HG03520 (cell line): ENCODE results near the gene SDHC.
"Not testable (repeated sequence)": the region's sequence is repeated elsewhere in the genome, so short reads cannot be mapped to it uniquely, and the experiment has no call there.

Experiments
- ATAC-seq: cut with Tn5 transposase; IDR thresholded peaks from one replicate; pipeline ENCODE4 v1.9.1; 2021; ENCODE audit warnings: mild to moderate bottlenecking, moderate library complexity; ENCODE audit not compliant: unreplicated experiment

Gene SDHC

DNA sequence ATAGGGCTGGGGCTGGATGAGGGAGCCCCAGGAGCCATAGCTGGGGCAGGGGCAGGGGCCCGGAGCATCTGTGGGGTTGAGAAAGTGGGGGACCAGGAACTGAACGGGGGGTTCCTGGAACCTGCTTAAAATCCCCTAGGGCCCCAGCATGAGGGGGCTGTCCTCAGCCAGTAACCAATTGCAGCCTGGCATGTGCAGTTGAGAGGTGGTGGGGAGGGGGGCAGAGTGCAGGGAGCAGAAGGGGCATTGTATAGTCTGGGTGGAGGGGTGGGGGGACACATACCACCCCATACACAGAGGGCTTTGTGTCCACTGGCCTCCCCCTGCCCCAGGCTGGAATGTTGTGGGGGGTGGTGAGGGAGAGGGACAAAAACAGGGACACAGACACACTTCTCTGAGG is 4.3 kb upstream of the SDHC start, which contains the start of gene MPZ:
Gene MPZ (minus strand): TSS at position 101 of the 400 bp plus-strand sequence. CDS start 63 bp downstream, at position 38.
- ATAC-seq = no peak

DNA sequence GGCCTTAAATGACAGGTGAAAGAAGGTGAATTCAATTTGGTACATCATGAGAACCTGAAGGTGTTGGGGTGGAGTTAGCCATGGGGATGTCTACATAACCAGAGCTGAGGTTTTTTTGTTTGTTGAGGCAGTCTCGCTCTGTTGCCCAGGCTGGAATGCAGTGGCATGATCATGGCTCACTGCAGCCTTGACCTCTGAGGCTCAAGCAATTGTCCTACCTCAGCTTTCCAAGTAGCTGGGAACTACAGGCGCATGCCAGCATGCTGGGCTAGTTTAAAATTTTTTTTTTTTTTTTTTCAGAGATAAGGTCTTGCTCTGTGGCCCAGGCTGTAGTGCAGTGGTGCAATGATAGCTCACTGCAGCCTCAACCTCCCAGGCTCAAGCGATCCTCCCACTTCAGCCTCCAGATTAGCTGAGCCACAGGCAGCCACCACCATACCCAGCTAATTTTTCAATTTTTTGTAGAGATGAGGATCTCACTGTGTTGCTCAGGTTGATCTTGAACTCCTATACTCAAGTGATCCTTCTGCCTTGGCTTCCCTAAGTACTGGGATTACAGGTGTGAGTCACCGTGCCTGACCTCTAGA is 2.5 kb upstream of the SDHC start:
- ATAC-seq = no peak

DNA sequence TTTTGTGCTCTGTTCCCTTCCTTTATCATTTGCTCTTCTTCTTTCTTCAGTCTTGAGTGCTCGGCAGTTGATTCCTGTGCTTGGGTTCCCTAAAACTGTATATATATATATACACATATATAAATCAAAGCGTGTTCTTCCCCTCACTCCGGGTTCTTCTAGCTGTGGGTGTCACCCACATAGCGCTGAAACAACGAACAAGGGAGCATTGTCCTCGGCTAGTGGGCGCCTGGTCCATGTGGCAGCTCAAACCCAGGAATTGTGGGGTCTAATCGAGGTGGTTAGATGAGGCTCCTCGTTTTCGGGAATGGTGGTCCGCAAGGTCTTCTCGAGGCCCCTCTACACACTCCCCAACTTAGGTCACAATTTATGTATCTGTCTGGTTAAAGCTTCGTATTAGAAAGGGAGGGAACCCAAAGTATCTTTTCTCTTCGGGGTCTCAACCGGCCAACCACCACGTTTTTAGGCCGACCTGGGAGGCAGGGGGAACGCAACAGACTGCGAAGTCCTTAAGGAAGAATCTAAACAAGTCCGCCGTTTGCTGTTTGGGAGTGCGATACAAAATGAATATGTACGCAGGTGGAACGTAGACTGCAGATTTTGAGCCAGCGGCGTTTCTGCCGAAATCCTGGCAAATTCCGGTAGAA is 504 bp upstream of the SDHC start:
- ATAC-seq = no peak

DNA sequence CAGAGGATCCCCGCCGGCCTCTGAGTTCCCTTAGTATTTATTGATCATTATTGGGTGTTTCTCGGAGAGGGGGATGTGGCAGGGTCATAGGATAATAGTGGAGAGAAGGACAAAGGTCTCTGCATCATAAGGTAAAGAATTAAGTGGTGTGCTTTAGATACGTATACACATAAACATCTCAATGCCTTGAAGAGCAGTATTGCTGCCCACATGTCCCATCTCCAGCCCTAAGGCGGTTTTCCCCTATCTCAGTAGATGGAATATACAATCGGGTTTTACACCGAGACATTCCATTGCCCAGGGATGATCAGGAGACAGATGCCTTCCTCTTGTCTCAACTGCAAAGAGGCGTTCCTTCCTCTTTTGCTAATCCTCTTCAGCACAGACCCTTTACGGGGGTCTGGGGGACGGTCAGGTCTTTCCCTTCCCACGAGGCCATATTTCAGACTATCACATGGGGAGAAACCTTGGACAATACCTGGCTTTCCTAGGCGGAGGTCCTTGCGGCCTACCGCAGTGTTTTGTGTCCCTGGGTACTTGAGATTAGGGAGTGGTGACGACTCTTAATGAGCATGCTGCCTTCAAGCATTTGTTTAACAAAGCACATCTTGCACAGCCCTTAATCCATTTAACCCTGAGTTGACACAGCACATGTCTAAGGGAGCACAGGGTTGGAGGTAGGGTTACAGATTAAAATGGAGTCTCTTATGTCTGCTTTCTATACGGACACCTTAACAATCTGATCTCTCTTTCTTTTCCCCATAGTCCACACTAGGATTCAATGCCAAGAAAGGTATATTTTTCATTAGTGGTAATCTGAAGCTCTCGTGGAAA is 1.9 kb downstream of the SDHC start:
- ATAC-seq = not testable (repeated sequence)

DNA sequence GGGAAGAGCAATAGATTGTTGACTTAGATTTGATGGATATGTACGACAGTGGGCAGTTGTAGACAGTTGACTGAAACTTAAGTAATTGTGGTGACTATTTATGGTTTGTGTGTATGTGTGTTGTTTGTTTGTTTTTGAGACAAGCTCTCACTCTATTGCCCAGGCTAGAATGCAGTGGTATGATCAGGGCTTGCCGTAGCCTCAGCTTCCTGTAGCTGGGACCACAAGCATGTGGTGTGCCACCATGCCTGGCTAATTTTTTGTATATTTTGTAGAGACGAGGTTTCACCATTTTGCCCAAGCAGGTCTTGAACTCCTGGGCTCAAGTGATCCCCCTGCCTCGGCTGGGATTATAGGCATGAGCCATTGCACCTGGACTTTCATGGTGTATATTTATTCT is 9.8 kb downstream of the SDHC start:
- no peak for ATAC-seq

DNA sequence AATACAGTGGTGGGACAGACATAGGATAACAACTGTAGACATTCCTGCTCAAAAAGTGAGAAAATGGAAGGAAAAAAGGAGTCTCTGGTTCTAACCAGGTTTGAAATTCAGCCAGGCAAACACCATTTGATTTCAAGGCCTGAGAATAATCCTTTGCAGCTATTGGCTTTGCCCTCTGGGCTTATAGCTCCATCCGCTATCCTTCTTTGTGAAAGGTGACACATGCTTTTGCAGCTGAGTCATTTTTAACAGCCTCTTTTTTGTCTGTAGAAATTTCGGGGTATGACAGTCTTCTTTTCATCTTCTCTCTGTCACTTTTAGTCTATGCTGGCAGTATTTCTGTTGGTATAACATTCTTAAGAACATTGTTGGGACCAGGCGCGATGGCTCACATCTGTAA is 16.2 kb downstream of the SDHC start:
- no peak for ATAC-seq

DNA sequence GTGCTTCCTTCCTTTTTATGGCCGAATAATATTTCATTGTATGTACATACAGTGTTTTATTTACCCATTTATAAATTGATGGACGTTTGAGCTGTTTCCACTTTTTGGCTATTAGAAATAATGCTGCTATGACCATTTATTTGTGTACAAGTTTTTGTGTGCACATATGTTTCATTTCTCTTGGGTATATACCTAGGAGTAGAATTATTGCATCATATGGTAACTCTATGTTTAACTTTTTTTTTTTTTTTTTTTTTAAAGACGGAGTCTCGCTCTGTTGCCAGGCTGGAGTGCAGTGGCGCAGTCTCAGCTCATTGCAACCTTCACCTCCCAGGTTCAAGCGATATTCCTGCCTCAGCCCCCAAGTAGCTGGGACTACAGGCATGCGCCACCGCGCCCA is 19.0 kb downstream of the SDHC start:
- ATAC-seq = no peak

DNA sequence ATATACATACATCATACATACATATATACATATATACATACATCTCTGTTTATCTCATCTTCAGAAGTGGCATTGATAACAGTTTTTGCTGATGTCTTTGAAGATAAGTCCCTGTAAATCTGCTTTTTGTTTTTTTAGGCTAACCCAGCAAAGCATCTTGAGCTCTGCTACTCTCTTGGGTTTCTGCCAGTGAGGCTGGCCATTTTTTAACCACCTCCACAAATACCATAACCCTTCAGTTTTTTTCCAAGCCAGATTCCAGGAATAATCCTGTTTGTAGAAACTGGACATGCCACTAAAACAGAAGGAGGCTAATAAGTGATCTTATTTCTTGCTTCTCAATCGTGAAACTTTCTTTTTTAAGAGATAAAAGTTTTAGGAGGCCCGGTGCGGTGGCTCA is 21.6 kb downstream of the SDHC start:
- no peak for ATAC-seq

DNA sequence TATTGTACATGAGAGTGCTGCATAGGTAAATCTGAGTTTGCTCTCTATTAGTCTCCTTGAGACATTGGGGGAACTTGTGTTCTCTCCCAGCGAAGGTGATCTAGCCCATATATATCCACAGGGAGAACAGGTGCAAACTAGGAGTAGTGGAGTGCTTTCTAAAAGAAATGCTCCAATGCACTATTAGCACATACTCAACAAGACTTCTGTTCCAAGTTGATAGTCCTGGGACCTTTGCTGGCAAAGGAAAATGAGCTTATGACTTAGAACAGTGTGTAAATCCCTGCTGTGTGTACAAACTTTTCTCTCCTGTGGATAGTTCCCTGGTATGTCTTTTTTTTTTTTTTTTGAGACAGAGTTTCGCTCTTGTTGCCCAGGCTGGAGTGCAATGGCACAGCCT is 28.0 kb downstream of the SDHC start:
- ATAC-seq = no peak

DNA sequence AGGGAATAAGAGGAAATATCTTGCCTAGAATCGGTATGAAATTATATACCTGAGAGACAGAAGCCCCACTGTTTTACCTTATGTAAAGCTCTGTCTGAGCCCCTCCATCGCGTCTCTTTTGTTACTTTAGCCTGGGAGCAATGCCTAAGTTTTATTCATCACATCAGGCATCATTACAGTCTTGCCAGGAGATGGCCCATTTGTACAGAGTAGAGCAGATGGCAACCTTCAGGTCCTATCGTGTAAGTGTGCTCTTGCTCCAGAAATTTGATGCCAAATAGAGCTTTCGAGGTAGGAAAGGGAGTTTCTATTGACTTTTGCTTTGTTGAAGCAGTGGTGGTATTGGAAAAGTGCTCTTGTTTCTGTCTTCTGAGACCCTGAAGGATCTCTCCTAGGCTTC is 28.6 kb downstream of the SDHC start:
- ATAC-seq = no peak

DNA sequence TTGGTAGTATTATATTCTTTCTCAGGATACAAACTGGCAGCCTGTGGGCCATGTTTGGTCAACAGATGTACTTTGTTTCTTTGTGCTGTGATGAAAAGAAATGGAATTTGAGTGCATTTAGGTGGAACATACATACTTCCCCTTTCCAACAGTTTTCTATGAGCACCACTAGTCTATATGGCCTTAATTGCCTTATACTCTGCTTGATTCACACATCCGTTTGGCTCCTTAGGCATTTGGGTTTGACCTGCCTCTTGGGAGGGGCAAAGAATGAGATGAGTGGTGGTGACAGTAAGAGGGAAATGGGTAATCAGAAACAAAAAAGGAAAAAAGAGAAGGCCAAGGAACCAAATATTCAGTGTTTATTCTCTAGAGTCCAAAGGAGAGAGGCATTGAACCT is 36.5 kb downstream of the SDHC start:
- no peak for ATAC-seq

DNA sequence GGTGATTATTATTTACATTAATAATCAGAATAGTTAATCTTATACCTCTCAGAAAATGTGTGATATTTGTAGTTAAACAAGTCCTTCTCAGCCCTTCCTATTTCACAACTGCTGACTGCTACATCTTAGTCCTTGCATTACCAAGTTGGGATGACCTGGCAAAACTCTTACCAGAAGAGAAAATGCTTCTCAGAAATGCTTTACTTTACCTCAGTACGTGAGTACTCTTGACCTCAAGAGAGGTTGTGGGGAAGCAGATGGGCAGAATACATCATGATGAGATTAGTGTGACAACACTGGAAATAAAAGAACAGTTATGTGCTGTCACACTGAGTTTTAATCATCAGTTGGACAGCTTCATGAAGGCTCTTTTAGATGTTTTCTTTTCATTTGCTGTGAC is 37.3 kb downstream of the SDHC start:
- ATAC-seq = no peak

DNA sequence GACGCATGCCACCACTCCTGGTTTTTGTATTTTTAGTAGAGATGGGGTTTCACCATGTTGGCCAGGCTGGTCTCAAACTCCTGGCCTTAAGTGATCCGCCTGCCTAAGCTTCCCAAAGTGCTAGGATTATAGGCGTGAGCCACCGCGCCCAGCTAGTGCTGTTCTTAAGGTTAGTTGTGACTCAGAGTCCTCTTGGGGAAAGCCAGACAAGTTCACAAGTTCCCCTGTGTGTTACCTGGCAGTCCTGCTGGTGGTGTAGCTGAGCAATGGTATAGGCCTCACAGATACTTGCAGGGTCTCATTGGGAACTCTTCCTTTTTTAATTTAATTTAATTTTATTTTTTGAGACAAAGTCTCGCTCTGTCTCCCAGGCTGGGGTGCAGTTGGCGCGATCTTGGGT is 42.9 kb downstream of the SDHC start:
- no peak for ATAC-seq

DNA sequence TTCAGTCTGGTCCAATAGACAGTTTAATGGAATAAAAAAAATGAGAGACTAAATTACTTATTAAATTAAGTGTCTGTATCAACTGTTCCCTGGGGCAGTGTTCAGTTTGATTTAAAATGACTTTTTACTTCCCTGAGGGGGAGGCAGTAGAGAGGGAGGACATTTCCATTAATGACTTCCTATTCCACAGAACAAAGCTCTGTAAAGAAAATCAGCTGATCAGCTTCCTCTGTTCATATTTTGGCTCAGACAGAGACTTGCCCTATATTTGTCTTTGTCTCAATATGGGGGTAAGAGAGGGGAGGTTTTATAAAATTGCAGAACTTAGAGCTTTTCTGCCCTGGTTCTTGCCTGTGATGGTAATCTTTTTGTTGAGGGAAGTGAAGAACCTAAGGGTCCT is 45.1 kb downstream of the SDHC start:
- ATAC-seq = no peak

DNA sequence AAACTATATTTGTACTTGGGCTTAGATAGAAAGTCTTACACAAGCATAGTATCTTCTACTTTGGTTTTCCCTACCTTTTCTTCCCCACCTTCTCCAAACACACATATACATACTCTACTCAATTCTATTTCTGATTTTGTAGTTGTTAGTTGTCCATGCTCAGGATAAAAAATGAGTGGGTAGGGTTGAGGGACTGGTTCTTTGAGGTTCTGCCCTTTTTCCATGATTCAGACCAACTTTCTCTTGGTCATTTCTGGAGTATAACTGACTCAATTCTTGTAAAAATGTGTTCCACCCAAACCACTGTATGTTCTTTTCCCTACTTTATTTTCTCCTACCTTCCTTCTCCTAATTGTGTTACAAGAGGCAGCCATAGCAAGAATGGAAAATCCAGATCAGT is 50.2 kb downstream of the SDHC start:
- no peak for ATAC-seq

DNA sequence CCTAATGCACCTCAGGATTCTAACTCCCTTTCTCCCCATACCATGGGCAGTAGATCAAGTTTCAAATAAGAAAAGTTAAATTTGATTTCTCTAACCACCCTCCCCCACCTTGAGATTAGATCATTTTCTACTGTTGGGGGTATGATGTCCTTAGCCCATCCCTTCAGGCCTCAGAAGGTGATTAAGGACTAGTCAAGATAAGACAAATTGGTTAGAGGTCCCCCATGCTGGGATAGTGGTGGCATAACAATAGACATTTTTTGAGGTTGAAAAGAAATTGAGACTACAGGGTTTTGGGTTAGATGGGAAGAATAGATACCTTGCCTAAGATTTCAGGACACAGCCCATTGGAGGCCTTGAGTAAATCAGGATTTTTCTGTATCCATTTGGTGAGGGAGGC is 51.0 kb downstream of the SDHC start:
- ATAC-seq = no peak

DNA sequence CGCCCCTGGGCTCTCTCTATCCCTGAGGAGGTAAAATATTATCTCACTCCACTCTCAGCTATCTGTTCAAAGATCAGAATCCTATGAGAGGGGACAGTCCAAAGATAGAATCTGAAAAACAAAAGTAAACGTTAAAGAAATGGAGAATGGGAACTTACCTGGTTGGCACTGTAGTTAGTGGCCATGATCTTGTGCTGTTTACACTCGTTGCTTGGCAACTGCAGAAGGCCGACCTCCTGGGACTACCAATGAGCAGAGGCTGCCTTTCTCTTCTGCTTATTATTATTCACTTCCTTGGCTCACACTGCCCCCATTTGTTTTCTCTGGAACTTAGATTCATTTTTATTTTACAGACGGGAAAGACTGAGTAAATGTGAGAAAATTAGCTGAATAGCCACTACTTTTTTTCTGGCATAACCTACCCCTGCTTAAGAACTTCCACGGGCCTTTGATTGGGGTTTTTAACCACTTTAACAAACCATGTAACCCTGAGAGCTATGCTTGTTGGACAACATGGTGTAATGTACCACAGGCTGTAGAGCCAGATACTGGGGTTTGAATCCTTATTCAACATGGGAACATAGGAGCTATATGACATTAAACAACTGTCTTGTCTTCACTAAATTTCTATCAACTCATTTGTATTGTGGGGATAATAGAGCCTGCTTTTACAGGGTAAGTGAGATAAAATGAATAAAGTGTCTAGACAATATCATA is 53.7 kb downstream of the SDHC start, which contains the start of gene CFAP126:
Gene CFAP126 (minus strand): TSS at position 193 of the 717 bp plus-strand sequence. CDS start 8 bp downstream, at position 185.
- peak; percentile 97 for ATAC-seq

DNA sequence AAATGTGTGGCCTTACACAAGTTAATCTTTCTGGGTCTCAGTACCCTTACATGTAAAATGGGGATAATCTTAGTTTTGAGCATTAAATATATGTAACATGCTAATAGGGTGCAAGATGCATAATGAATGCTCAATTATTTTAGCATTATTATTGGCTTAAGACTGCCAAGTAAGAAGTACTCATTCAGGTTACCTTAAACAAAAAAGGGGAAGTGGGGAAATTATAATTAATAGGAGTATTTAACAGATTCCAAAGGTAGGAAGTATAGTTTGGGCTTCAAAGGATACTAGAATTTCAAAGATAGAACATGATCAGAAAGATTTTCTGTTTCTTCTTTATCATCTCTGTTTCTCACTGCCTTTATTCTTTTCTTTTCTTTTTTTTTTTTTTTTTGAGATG is 59.3 kb downstream of the SDHC start:
- ATAC-seq = no peak

DNA sequence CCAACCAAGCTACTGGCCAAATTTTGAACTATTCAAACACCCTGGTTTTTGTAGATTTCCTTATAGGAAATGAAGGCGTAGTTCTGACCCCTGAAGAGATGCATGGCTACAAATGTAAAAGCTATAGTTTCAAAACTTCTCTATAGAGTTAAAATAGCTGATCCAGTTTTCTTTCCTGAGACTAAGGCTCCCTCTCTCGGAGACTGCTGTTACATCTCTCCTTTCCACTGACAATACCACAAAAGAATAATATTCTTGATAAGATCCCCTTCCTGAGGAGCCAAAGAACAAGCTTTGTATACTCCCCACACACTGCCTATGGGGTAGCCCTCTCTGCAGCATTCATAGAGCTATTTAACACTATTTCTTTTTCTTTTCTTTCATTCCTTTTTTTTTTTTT is 60.2 kb downstream of the SDHC start:
- ATAC-seq = no peak

DNA sequence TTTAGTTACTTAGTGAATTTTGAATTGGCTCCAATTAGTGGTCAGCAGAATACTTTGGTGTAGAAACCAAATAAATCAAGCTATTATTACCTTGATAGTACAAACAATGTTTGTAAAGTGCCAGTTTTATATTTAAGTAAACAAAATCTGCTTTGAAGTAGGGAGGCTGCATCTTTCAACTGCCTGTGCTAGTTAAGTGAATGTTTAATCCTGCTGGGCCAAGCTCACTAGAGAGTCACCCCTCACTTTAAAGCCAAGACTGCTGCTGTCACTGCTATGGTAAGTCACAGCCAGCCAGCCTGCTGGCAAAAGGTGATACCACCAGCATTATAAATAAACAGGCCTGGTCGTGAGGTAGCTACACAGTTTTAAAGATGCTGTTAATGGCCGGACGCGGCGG is 63.8 kb downstream of the SDHC start:
- ATAC-seq = no peak

DNA sequence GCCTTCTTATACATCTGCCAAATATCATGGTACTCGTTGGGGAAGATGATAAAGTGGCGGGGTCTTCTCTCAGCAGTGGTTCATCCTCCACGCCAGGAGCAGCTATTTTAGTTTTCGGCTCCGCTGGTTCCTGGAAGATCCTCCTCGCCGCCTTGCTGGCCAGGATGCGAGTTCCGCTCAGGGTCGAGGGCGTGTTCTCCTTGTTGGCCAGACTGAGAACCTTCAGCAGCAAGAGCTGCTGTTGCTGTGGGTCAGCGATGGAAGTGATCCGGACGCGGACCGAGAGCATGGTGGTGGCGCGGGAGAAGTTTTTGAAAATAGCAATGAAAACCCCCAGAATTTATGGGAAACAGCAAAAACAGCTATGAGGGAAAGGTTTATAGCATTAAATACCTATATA is 64.9 kb downstream of the SDHC start:
- ATAC-seq = no peak
